Lung microvascular endothelial cell (primary cell): ENCODE data around the gene RTP5. TPM values are rescaled to one million over a fixed set of nuclear protein-coding genes. Genes with fewer than 3 reads are reported as not detected.

Experiments used
- DNase-seq, 2 donors: peaks; one replicate each; pipeline versions ENCODE4 v3.0.0 to v3.0.0-alpha.2; 2010; ENCODE audit warnings: low read depth in 2 of 2
- total RNA-seq: library from RNA; depleted of rRNA; stranded (reverse); fragments of >200 nt; gene quantifications from 2 replicates; pipeline ENCODE4 v1.2.1, GENCODE V29; 2014

The RTP5 gene
- total RNA-seq, 1 donor from 2014 or later, result not detected

DNA sequence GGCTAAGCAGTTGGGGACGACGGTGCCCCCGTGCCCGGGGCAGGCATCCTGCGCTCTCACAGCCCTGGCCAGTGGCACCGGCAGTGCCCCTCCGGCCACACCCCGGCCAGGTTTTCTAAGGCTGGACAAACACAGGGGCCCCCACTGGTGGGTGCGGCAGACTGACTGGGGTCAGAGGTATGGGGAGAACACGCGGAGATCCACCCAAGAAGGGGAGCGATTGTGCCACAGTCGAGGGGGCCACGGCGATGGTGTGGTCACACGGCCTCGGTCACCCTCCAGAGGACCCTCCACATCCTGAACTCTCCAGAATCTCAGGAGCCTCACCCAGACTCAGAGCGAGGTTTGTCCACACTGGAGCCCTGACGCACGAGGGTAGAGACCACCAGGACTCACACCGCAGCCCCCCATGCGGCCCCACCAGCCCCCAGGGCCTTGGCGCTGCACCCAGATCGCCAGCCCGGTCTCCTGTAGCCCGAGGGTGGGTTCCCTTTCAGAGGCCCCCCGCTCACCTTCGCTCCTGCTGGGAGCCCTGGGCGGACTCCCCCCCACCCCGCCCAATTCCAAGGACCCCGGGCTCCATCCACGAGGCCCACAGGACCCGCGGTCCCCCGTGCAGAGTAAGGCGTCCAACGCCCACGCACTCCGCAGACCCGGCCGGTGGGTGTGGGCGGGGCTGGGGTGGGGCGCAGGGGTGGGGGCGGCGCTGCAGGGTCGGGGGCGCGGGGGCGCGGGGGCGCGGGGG, 26.0 kb upstream of the RTP5 start:
- no peak for DNase-seq

DNA sequence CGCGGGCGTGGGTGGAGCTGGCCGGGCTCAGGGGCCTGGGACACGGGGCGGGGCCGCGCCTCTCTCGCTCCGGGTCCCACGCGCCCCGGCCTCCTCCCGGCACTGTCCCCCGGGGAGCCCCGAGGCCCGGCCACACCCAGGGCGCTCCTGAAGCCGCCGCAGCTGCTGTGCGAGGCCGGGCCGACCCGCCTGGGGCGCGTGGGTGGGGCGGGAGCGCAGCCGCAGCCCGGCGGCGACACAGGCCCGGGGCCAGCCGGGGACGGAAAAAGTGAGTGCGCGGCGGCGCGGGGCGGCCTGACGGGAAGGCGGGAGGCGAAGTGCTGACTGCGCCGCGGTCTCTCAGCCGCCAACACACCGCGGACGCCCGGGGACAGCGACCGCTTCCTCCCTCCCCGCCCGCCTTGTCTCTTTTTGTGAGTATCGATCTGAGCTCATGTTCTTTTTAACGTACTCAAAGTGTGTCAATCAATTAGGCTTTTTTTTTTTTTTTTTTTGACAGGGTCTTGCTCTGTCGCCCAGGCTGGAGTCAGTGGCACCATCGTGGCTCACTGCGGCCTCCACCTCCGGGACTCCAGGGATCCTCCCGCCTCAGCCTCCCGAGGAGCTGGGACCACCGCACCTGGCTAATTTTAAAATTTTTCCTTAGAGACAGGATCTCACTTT, 25.3 kb upstream of the RTP5 start:
- DNase-seq, result peak; percentile 35 to 91

DNA sequence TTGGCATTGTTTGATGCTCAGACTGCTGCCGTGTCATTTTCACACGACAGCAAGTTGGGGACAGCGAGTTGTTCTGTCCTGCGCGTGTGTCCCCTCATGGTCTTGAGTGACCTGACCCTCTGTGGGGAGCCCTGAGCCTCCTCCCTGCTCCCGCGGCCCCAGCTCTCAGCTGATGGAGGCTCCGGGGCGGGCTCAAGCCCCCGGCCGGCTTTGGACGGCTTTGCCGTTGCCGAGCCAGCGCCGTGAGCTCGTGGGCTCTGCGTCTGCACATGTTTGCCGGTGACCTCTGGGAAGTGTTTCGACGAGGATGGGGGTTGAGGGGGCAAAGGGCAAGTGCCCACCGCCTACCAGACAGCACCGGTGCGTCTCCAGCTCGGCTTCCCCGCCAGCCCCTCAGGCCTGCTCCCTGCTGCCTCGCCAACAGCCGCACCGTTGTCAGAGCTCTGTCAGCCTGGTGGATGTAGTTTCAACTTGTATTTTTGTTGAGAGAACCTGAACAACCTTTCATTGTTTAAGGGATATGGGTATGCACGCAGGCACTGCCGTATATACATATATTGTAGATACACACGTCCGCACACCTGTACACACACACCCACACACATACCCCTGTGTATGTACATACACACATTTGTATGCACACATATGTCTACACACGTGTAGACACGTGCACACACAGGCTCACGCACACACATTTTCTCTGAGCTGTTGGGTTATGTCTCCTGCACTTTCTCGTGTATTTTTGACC, 24.5 kb upstream of the RTP5 start:
- DNase-seq, result no peak

DNA sequence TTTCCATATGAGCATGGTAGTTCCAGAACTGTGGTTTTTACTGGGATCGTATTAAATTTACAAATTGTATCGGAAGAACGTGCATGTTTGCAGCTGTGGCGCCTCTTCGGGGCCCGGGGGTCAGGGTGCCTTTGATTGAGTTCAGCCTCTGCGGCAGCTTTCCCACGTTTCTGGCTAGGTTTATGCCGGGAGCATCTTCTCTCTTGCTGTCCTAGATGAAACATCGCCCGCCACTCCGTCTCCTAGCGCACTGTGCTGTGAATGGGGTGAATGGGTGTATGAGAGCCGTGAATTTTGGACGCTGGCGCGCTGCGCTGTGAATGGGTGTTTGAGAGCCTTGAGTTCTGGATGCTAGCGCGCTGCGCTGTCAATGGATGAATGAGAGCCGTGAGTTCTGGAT, 23.1 kb upstream of the RTP5 start:
- no peak for DNase-seq

DNA sequence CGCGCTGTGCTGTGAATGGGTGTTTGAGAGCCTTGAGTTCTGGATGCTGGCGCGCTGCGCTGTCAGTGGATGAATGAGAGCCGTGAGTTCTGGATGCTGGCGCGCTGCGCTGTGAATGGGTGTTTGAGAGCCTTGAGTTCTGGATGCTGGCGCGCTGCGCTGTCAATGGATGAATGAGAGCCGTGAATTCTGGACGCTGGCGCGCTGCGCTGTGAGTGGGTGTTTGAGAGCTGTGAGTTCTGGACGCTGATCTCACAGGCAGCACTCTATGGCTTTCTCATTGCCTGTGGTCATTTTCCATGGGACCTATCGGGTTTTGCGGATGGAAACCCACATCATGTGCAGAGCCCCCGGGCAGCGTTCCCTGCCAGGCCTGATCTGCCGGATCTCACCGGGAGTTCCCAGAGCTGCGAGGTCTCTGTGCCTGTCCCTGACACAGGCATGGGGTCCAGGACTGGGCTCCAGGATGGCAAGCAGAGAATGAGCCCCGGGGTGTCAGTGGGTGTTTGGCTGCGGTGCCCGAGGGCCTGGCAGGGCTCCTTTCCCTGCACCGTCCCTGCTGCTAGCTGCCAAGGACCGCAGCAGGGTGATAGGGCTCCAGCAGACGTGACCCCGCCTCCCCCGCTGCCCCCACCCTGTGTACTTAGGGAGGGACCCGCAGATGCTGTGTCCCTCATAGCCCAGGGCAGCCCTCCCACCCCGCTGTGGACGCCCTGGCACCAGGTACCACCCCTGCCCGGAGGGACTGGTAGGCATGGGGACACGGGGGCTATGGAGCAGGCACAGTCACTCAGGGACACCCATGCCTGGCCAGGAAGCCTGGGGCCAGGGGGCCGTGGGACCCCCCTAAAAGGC, 20.5 kb upstream of the RTP5 start:
- DNase-seq, result no peak

DNA sequence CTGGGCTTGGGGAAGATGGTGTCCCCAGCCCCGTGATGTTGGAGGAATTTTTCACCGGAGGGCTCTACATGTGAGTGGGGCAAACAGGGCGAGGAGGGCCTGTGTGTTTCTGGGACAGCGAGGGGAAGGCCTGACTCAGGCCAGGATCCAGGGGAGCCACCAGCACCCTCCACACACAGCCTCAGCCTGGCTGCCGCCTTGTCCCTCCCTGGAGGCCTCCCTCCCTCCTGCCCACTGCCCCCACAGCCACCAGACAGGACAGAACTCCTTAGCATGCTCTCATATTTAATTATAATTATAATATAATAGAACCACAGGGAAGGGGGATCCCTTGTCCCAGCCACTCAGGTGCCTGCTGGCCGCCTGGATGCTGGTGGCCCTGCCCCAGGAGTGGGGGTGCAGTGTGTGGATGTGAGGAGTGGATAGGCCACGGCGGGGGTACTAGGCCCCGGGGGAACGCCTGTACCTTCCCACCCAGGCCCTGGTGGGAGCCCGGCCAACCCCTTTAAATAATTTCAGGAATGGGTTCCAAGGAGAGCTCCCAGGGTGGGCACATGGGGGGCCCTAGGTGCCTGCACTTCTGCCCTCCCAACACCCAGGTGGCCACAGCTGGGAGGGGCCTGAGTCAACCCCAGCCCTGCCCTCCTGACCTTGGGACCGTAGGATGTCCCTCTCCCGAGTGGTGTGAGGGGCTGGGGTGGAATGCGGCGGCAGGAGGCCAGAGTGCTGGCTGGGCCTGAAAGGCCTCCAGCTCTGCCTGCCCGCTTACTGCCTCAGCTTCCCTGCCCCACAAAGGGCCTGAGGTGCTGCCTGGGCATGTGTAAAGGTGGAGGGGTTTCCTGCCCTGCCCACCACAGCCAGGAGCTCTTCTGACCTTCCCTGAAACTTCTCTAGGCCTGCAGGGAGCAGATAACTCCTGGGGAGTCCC, 19.6 kb upstream of the RTP5 start:
- DNase-seq, result no peak

DNA sequence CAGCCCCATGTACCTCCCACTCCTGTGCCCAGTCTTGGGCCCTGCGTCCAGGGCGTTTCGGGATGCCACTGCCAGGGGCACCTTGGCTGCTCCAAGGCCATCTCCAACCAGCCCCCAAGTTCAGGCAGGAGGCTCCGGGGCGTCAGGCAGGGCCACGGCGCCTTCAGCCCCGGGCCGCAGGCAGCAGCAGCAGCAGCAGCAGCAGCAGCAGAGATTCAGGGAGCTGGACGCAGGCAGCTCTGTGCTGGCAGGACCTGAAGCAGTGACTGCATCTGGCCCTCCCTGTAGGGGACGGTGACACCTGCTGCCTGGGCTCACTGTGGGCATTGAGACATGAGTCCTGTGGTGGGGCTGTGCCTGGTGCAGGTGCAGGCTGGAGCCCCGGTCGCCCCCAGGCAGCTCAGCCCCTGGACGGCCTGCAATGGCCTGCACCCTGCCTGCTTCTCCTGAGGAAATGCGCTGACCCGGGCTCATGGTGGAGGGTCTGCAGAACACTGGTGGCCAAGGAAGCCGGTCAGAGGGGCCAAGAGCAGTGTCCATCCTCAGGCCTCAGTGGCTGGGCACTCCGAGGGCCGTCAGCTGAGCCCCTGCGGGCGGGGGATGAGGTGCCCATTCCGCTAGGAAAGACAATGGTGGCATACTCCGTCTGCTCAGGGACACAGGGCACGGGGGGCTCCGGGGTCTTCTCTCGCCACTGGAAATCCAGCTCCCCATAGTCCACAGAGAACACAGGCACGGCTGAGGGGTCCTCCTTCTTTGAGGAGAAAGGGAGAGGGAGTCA, 18.8 kb upstream of the RTP5 start:
- DNase-seq, result no peak

DNA sequence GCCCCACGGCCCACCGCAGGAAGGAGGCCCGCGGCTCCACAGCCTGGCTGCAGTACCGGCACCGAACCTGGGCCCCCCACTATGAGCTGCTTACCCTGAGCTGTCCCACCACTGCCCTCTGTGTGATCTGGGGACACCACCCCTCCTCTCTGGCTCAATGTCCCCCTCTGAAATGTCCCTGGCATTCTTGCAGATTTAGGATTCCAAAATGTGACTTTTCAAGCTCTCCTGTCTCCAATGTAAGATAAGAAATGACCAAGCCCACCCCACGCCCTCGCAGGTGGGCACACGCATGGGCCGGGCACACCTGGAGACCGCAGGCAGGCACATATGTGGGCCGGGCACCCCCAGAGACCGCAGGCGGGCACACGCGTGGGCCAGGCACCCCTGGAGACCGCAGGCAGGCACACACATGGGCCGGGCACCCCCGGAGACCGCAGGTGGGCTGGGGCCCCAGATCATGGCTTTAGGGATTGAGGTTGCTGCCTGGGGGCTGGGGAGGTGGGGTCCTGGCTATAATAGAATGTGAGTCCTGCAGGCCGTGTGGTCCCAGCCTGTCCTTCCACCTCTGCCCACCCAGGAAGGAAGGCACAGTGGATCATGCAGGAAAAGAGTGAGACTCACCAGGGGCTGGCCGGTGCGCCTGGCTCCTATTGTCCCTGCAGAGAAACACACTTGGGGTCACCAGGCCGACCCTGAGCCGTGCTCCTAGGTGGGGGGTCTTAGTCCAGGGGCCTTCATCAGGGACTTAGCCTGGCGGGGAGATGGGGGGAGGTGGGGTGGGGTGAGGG, 18.0 kb upstream of the RTP5 start:
- no peak for DNase-seq

DNA sequence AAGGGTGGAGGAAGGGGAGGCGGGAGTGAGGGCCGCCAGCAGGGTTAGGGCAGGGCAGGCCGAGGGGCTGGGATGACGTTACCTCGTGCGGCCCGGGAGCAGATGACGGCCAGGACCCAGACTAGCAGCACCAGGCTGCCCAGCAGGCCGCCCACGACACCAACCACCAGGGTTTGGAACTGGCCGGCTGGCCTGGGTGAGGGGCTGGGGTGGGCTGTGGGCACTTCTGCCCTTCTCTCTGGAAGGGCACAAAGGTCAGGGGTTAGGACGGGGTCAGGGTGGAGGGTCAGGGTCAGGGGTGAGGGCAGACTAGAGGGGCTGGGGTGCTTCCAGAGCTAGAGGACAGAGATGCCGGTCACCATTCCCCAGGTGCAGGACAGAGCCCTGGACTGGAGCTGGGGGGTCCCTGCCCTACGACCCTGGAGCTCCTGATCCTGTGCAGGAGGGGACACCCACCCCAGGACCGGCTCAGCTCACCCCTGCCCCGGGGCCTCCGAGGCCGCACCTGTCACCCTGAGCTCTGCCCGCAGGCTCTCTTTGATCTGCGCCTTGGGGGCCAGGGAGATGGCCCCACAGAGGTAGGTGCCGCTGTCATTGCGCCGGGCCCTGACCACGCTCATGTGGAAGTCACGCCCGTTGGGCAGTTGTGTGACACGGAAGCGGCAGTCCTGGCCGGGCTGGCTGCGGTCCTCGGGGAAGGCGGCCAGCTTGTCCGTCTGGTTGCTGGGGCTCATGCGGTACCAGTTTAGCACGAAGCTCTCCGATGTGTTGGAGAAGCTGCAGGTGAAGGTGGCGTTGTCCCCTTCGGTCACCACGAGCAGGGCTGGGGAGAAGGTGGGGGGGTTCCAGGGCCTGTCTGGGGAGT, 17.2 kb upstream of the RTP5 start:
- no peak for DNase-seq

DNA sequence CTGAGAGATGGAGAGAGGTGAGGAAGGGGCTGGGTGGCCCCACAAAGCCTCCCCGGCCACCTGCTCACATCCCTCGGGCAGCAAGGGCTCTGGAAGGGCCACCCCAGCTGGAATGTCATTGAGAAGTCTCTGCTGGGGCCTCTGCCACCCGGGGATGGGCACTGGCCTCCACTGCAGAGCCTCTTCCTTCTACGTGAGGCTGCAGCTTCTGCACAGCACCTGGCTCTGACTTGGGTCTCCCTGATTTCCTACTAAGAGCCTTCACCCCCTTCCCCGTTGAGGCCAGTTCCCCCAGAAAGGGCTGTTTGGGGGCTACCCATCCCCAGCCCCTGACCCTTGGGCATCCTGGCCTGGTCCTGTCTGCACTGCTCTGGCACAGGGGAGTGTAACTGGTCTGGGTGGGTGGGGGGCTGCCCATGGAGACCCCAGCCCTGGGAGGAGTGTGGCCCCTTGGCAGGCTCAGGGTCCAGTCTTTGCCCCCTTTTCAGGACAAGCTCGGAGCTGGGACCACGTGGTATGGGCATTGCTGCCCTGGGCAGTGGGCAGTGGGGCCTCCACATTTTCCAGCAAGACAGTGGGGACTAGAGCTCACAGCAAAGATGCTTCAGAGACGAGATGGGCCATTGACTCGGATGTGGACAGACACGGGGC, 16.4 kb upstream of the RTP5 start:
- DNase-seq, result no peak

DNA sequence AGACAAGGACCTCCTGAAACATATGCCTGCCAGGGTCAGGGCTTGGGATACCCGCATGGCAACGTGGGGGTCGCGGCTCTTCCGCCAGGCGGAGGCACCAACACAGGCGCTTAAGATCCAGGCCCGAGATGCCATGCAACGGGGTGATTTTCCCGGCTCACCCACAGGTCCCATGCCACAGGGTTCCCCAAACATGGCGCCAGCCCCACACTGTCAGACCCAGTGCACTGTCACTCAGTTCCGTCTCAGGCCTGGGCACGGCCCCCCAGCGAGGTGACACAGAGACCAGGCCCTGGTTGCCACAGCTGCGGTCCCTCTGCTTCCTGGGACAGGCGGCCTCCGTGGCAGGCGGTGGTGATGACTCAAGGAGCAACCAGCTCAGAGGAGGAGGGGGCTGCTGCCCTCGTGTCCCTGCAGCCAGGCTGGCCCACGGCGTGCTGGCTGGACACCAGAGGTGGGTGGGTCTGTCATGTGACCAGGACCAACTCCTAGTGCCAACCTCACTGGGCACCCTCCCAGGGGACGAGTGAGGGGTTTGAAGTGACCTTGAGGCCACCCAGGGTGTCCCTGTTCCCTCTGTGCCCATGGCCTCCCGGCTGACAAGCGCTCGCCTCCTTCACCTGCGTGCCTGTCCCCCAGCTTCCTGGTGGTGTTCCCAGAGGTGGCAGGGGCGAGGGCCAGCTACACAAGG, 15.7 kb upstream of the RTP5 start:
- DNase-seq, result no peak

DNA sequence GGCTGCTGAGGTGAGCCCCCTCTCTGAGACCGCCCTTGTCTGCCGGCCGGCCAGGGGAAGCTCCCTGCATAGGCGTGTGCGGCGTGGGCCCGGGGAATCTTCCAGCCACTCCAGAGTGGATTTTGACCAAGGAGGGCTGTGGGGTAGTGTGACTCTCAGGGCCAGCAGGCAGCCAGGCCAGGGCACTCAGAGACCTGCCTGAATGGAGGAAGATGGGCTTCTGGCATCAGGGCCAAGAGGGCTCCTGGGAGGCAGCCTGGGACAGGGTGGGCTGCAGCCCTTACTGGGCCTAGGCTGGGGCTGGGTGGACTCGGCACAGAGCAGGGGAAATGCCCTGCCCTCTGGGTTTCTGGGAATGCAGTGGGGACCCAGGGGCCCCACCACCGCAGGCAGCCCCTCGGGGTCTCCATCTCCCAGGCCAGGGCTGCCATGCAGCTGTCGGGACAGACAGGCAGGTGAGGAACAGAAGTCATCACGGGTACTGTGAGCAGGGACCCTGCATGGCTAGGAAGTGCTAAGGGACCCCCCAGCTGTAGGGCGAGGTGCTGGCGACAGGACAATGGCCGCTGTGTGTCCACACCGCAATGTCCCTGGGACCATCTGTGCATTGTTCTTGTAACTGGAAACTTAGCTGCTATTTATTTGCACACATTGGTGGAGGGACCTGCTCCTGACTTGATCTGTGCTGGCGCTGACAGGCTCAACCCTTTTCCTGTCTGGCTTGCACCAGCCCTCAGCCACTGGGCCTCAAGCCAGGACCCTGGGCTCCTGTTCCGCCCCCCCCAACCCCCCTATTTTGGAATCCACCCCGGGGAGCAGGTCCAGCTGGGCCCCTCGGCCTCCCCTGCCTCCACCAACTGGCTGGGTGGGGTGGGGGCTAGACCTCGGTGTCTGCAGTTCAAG, 14.9 kb upstream of the RTP5 start:
- DNase-seq, result peak in 1 of 2 donors; percentile 75

DNA sequence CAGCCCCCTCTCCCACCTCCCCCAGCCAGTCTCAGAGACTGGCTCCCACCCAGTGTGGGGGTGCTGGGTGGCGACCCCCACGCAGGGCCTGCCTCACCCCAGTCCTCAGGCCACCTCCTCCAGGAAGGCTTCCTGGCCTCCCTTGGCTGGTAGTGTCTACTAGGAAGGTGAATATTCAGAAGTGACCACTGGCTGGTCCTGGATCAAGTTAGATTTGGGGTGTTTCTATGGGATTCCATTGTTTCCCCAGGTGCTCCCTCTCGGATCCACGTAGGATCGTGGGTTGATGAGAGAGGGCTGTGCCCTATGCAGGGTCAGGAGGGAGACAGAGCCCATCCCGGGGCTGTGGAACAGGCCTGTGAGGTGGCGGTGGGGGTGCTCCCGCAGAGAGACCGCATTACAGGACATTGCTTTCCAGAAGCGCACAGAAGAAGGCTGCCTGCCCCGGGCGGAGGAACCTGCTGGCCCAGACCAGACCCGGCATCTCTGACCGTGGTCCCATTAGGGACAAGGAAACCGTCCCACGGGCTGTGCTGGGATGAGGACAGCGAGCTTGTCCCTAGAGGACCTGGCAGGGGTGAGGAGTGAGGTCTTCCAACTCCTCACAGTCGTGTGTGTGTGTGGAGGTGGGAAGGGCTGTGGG, 14.2 kb upstream of the RTP5 start:
- no peak for DNase-seq

DNA sequence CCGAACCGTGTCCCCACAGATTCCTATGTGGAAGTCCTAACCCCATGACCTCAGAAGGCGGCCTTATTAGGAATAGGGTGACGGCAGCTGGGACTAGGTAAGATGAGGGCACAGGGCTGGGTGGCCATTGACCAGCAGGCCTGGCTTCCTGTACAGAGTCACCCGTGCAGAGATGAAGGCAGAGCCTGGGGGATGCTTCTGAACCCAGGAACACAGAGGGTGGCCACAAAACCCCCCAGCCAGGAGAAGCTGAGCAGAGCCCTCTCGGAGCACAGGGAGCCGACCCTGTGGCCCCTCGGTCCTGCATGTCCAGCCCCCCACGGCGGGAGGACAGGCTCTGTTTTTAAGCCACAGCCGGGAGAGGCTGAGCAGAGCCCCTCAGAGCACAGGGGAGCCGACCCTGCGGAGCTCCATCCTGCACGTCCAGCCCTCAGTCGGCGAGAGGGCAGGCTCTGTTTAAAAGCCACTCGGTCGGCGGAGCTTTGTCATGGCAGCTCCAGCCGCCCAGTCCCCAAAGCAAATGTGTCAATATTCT, 13.6 kb upstream of the RTP5 start:
- DNase-seq, result no peak

DNA sequence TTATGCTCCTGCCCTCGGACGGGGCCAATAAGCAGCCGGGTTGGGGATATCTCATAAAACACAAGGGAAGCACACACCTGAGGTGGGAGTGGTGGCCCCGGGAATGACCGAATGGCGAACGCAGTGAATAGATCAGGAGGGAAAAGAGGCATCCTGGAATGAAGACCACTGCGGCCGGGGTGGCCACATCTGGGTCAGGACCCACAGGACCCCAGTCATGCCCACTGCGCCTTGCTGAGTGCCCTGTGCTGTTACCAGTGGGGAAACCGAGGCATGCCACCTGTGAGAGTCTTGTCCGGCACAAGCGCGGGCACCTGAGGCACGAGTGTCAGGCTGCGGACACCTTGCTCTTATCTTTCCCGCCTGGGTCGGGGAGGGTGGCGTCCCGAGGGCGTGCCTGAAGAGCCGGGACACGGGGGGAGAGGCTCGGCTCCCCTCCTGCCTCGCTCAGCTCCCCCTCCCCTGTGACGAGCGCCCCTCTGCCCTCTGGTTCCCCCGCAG, 12.4 kb upstream of the RTP5 start:
- DNase-seq, result no peak
